ENCODE results near the gene UBE2E1. TPM values are rescaled to one million over a fixed set of nuclear protein-coding genes. Genes with fewer than 3 reads are reported as not detected.

Gene UBE2E1
- total RNA-seq, 1 donor from 2014 or later: 103 TPM

GRCh38 chr3:23923786-23924185 is 118.0 kb downstream of the UBE2E1 start:
- H3K27ac Mint-ChIP-seq (ENCODE audit: unreplicated experiment): peak overlapping the region; percentile 79
- no peak for TF ChIP-seq CTCF (IDR thresholded peaks at IDR 0.05)
- no peaks in the 10 kb centered on the region for H3K27me3 Mint-ChIP-seq (ENCODE audit: low read depth)
- no peak for DNase-seq (ENCODE audit: low spot score)
- peaks cover 40% of the 10 kb centered on the region for H3K4me1 Mint-ChIP-seq (ENCODE audit: low read depth)
- H3K36me3 Mint-ChIP-seq (ENCODE audit: low read depth): peaks cover 14% of the 10 kb centered on the region
- H3K4me3 Mint-ChIP-seq (ENCODE audit: unreplicated experiment): no peak overlapping the region
- no peaks in the 10 kb centered on the region for H3K9me3 Mint-ChIP-seq (ENCODE audit: low read depth)

- no peaks in the 10 kb centered on the region for H3K9me3 Mint-ChIP-seq (ENCODE audit: low read depth)
- H3K27me3 Mint-ChIP-seq (ENCODE audit: low read depth): no peaks in the 10 kb centered on the region
- H3K27ac Mint-ChIP-seq (ENCODE audit: unreplicated experiment): no peak overlapping the region
- H3K4me3 Mint-ChIP-seq (ENCODE audit: unreplicated experiment): no peak overlapping the region
- no peak for TF ChIP-seq CTCF (IDR thresholded peaks at IDR 0.05)
- DNase-seq (ENCODE audit: low spot score): no peak
- peaks cover 23% of the 10 kb centered on the region for H3K4me1 Mint-ChIP-seq (ENCODE audit: low read depth)
- H3K36me3 Mint-ChIP-seq (ENCODE audit: low read depth): no peaks in the 10 kb centered on the region
Measured at GRCh38 chr3:23926246-23926645, 120.5 kb downstream of the UBE2E1 start.

- Mint-ChIP-seq H3K4me3 (ENCODE audit: unreplicated experiment) (no peak overlapping the region), H3K9me3 (ENCODE audit: low read depth) (no peaks in the 10 kb centered on the region), H3K36me3 (ENCODE audit: low read depth) (no peaks in the 10 kb centered on the region), H3K27me3 (ENCODE audit: low read depth) (no peaks in the 10 kb centered on the region), H3K27ac (ENCODE audit: unreplicated experiment) (no peak overlapping the region), H3K4me1 (ENCODE audit: low read depth) (peaks cover 23% of the 10 kb centered on the region)
- peak; percentile 44 for TF ChIP-seq CTCF (IDR thresholded peaks at IDR 0.05)
- no peak for DNase-seq (ENCODE audit: low spot score)
Measured at GRCh38 chr3:23926736-23927135, 121.0 kb downstream of the UBE2E1 start.

- TF ChIP-seq CTCF (IDR thresholded peaks at IDR 0.05): no peak
- H3K4me3 Mint-ChIP-seq (ENCODE audit: unreplicated experiment): no peak overlapping the region
- no peaks in the 10 kb centered on the region for H3K9me3 Mint-ChIP-seq (ENCODE audit: low read depth)
- peaks cover 14% of the 10 kb centered on the region for H3K4me1 Mint-ChIP-seq (ENCODE audit: low read depth)
- DNase-seq (ENCODE audit: low spot score): no peak
- H3K36me3 Mint-ChIP-seq (ENCODE audit: low read depth): no peaks in the 10 kb centered on the region
- no peaks in the 10 kb centered on the region for H3K27me3 Mint-ChIP-seq (ENCODE audit: low read depth)
- H3K27ac Mint-ChIP-seq (ENCODE audit: unreplicated experiment): no peak overlapping the region
Measured at GRCh38 chr3:23928524-23928923, 122.8 kb downstream of the UBE2E1 start.

- DNase-seq (ENCODE audit: low spot score): no peak
- Mint-ChIP-seq H3K27ac (ENCODE audit: unreplicated experiment) (no peak overlapping the region), H3K9me3 (ENCODE audit: low read depth) (no peaks in the 10 kb centered on the region), H3K4me3 (ENCODE audit: unreplicated experiment) (no peak overlapping the region), H3K4me1 (ENCODE audit: low read depth) (no peaks in the 10 kb centered on the region), H3K27me3 (ENCODE audit: low read depth) (no peaks in the 10 kb centered on the region), H3K36me3 (ENCODE audit: low read depth) (no peaks in the 10 kb centered on the region)
- TF ChIP-seq CTCF (IDR thresholded peaks at IDR 0.05): no peak
Measured at GRCh38 chr3:23931597-23931996, 125.8 kb downstream of the UBE2E1 start.

Data from chondrocyte (in vitro differentiated cells).